Activated T-cell treated with anti-CD3 and anti-CD28 coated beads, Interleukin-2, amount 50 U/mL, for 72 hours (primary cell): ENCODE measurements around the gene TRIM41. TPM values are rescaled to one million over a fixed set of nuclear protein-coding genes. Genes with fewer than 3 reads are reported as not detected.

Experiments
- ATAC-seq, 2 donors: fragments of 150-1000 bp; cut with Tn5 transposase; replicated peaks in 1 of 2; 2 replicates each; pipeline ENCODE4 v1.10.0; 2021; ENCODE audit warnings: moderate library complexity in 2 of 2, mild to moderate bottlenecking in 1 of 2
- DNase-seq, 2 donors: peaks; one replicate each; pipeline ENCODE4 v3.0.0; 2021 to 2022; ENCODE audit warnings: mixed read lengths in 1 of 2
- H3K27ac Mint-ChIP-seq: one replicate; pipeline ENCODE4 v1.8.0; 2022; ENCODE audit warnings: mild to moderate bottlenecking, moderate library complexity, mixed read lengths
- H3K27me3 Mint-ChIP-seq: one replicate; pipeline ENCODE4 v1.8.0; 2022; ENCODE audit warnings: low read depth, mixed read lengths
- H3K36me3 Mint-ChIP-seq, 2 donors: one replicate each; pipeline ENCODE4 v1.8.0; 2022; ENCODE audit warnings: mixed read lengths in 2 of 2, mild to moderate bottlenecking in 1 of 2; ENCODE audit not compliant: insufficient read depth in 2 of 2
- H3K4me1 Mint-ChIP-seq: one replicate; pipeline ENCODE4 v1.8.0; 2022; ENCODE audit warnings: low read depth, mixed read lengths
- H3K4me3 Mint-ChIP-seq, 2 donors: one replicate each; pipeline ENCODE4 v1.8.0; 2022; ENCODE audit warnings: mild to moderate bottlenecking in 2 of 2, mixed read lengths in 2 of 2, moderate library complexity in 2 of 2
- H3K9me3 Mint-ChIP-seq, 2 donors: one replicate each; pipeline ENCODE4 v1.8.0; 2022; ENCODE audit warnings: mixed read lengths in 2 of 2
- total RNA-seq, 2 donors: library from RNA; stranded (reverse); gene quantifications; one replicate each; pipeline ENCODE4 v1.2.3, GENCODE V29; 2022

The TRIM41 gene
- total RNA-seq, 2 donors from 2014 or later: 42.1 to 52.1 TPM

- no peaks in the 10 kb centered on the region for H3K9me3 Mint-ChIP-seq
- peaks cover 42 to 56% of the 10 kb centered on the region in 2 donors for H3K36me3 Mint-ChIP-seq
- peak overlapping the region; percentile 93 to 98 for H3K4me3 Mint-ChIP-seq
- no peaks in the 10 kb centered on the region for H3K27me3 Mint-ChIP-seq
- peaks cover 57% of the 10 kb centered on the region for H3K4me1 Mint-ChIP-seq
- DNase-seq (no peak), ATAC-seq (no peak)
- peak overlapping the region; percentile 99 for H3K27ac Mint-ChIP-seq
These were observed 20.0 kb downstream of the TRIM41 start for GRCh38 chr5:181243018-181243563.

GRCh38 chr5:181243564-181244343 is 20.7 kb downstream of the TRIM41 start, which contains the start of gene RACK1:
Gene RACK1, minus strand, starts transcription at chr5:181243906. Its CDS starts 106 bp downstream, at chr5:181243800.
- Mint-ChIP-seq H3K27me3 (no peaks in the 10 kb centered on the region), H3K36me3 (peaks cover 40 to 51% of the 10 kb centered on the region in 2 donors), H3K4me1 (peaks cover 59% of the 10 kb centered on the region), H3K9me3 (no peaks in the 10 kb centered on the region), H3K27ac (peak within 1 kb of the TSS; percentile 99), H3K4me3 (peak within 1 kb of the TSS; percentile 93 to 98)
- DNase-seq (peak; percentile 88 to 92), ATAC-seq (peak; percentile 68 to 71)

- H3K27me3 Mint-ChIP-seq: no peaks in the 10 kb centered on the region
- H3K4me1 Mint-ChIP-seq: peaks cover 67% of the 10 kb centered on the region
- peak overlapping the region; percentile 98 for H3K27ac Mint-ChIP-seq
- DNase-seq: no peak
- peaks cover 32 to 43% of the 10 kb centered on the region in 2 donors for H3K36me3 Mint-ChIP-seq
- H3K4me3 Mint-ChIP-seq: peak overlapping the region; percentile 81 to 98
- ATAC-seq: peak in 1 of 2 donors; percentile 1
- H3K9me3 Mint-ChIP-seq: no peaks in the 10 kb centered on the region
These were observed 22.6 kb downstream of the TRIM41 start for GRCh38 chr5:181245427-181246275.

GRCh38 chr5:181246276-181247049 is 23.4 kb downstream of the TRIM41 start:
- H3K9me3 Mint-ChIP-seq: no peaks in the 10 kb centered on the region
- H3K4me1 Mint-ChIP-seq: peaks cover 67% of the 10 kb centered on the region
- no peaks in the 10 kb centered on the region for H3K27me3 Mint-ChIP-seq
- peak overlapping the region; percentile 98 for H3K27ac Mint-ChIP-seq
- ATAC-seq: peak; percentile 50 to 58
- peak; percentile 86 to 90 for DNase-seq
- H3K36me3 Mint-ChIP-seq: peaks cover 29 to 35% of the 10 kb centered on the region in 2 donors
- peak overlapping the region; percentile 81 to 98 for H3K4me3 Mint-ChIP-seq

- H3K4me1 Mint-ChIP-seq: peaks cover 69% of the 10 kb centered on the region
- peak overlapping the region; percentile 81 to 98 for H3K4me3 Mint-ChIP-seq
- H3K27ac Mint-ChIP-seq: peak overlapping the region; percentile 61
- H3K36me3 Mint-ChIP-seq: peaks cover 12 to 17% of the 10 kb centered on the region in 2 donors
- ATAC-seq: no peak
- H3K9me3 Mint-ChIP-seq: no peaks in the 10 kb centered on the region
- no peak for DNase-seq
- no peaks in the 10 kb centered on the region for H3K27me3 Mint-ChIP-seq
These were observed 25.2 kb downstream of the TRIM41 start for GRCh38 chr5:181248277-181248676.

GRCh38 chr5:181255276-181255675 is 32.2 kb downstream of the TRIM41 start:
- Mint-ChIP-seq H3K27ac (peak overlapping the region; percentile 68), H3K4me1 (peaks cover 88% of the 10 kb centered on the region), H3K36me3 (peaks cover 6 to 14% of the 10 kb centered on the region in 2 donors), H3K9me3 (no peaks in the 10 kb centered on the region), H3K27me3 (no peaks in the 10 kb centered on the region), H3K4me3 (no peak overlapping the region)
- no peak for ATAC-seq
- no peak for DNase-seq

- Mint-ChIP-seq H3K4me1 (peaks cover 81% of the 10 kb centered on the region), H3K4me3 (peak overlapping the region; percentile 23 to 52), H3K27ac (peak overlapping the region; percentile 68), H3K9me3 (no peaks in the 10 kb centered on the region), H3K36me3 (peaks cover 8 to 19% of the 10 kb centered on the region in 2 donors), H3K27me3 (no peaks in the 10 kb centered on the region)
- ATAC-seq: no peak
- DNase-seq: no peak
These were observed 32.9 kb downstream of the TRIM41 start for GRCh38 chr5:181255836-181256578.

- peaks cover 8 to 19% of the 10 kb centered on the region in 2 donors for H3K36me3 Mint-ChIP-seq
- peak overlapping the region; percentile 92 to 95 for H3K4me3 Mint-ChIP-seq
- peak overlapping the region; percentile 44 for H3K27ac Mint-ChIP-seq
- H3K9me3 Mint-ChIP-seq: no peaks in the 10 kb centered on the region
- DNase-seq: no peak
- peaks cover 64% of the 10 kb centered on the region for H3K4me1 Mint-ChIP-seq
- no peaks in the 10 kb centered on the region for H3K27me3 Mint-ChIP-seq
- no peak for ATAC-seq
These were observed 35.5 kb downstream of the TRIM41 start for GRCh38 chr5:181258576-181258975.

GRCh38 chr5:181259283-181259682 is 36.2 kb downstream of the TRIM41 start:
- Mint-ChIP-seq H3K9me3 (no peaks in the 10 kb centered on the region), H3K27ac (peak overlapping the region; percentile 44), H3K27me3 (no peaks in the 10 kb centered on the region), H3K4me1 (peaks cover 57% of the 10 kb centered on the region), H3K36me3 (peaks cover 10 to 21% of the 10 kb centered on the region in 2 donors), H3K4me3 (peak overlapping the region; percentile 92 to 95)
- no peak for ATAC-seq
- DNase-seq: no peak

- H3K36me3 Mint-ChIP-seq: peaks cover 7 to 21% of the 10 kb centered on the region in 2 donors
- DNase-seq: no peak
These were observed 37.1 kb downstream of the TRIM41 start for GRCh38 chr5:181259974-181260719.

GRCh38 chr5:181260720-181261319 is 37.7 kb downstream of the TRIM41 start, which contains the start of gene TRIM52:
Gene TRIM52, minus strand, starts transcription at chr5:181261143. Its CDS starts 330 bp downstream, at chr5:181260813.
- H3K4me3 Mint-ChIP-seq: peak within 1 kb of the TSS; percentile 92 to 95
- H3K36me3 Mint-ChIP-seq: peaks cover 7 to 17% of the 10 kb centered on the region in 2 donors
- peak; percentile 90 to 91 for ATAC-seq
- H3K4me1 Mint-ChIP-seq: peaks cover 42% of the 10 kb centered on the region
- H3K27me3 Mint-ChIP-seq: no peaks in the 10 kb centered on the region
- peak within 1 kb of the TSS; percentile 92 for H3K27ac Mint-ChIP-seq
- DNase-seq: peak; percentile 91 to 94
- H3K9me3 Mint-ChIP-seq: no peaks in the 10 kb centered on the region

More at GRCh38 chr5:181259974-181260719, 37.1 kb downstream of the TRIM41 start:
- H3K27me3 Mint-ChIP-seq: no peaks in the 10 kb centered on the region
- peak overlapping the region; percentile 92 for H3K27ac Mint-ChIP-seq
- ATAC-seq: no peak
- peaks cover 48% of the 10 kb centered on the region for H3K4me1 Mint-ChIP-seq
- H3K9me3 Mint-ChIP-seq: no peaks in the 10 kb centered on the region
- peak overlapping the region; percentile 92 to 95 for H3K4me3 Mint-ChIP-seq
